HUES48 (cell line): ENCODE data around the gene GAREM1.

Source experiments
- H3K27ac ChIP-seq: one replicate; pipeline ENCODE4 v1.7.0; 2013; ENCODE audit warnings: low read depth, low read length, inconsistent platforms
- H3K27me3 ChIP-seq: 2 replicates; pipeline ENCODE4 v1.6.1; 2013; ENCODE audit warnings: mild to moderate bottlenecking, low read length; ENCODE audit not compliant: control insufficient read depth, insufficient read depth
- H3K36me3 ChIP-seq: 2 replicates; pipeline ENCODE4 v1.6.1; 2013; ENCODE audit warnings: low read length; ENCODE audit not compliant: control insufficient read depth, insufficient read depth
- H3K4me1 ChIP-seq: 2 replicates; pipeline ENCODE4 v1.6.1; 2013; ENCODE audit warnings: mild to moderate bottlenecking, low read length; ENCODE audit not compliant: control insufficient read depth, insufficient read depth
- H3K4me3 ChIP-seq: 2 replicates; pipeline ENCODE4 v1.5.1; 2013; ENCODE audit warnings: mild to moderate bottlenecking, low read depth, low read length
- H3K9ac ChIP-seq: 2 replicates; pipeline ENCODE4 v1.6.1; 2013; ENCODE audit warnings: mild to moderate bottlenecking, low read depth, low read length, moderate library complexity
- H3K9me3 ChIP-seq: 2 replicates; pipeline ENCODE4 v1.6.1; 2013; ENCODE audit warnings: low read length; ENCODE audit not compliant: control insufficient read depth, insufficient read depth

The GAREM1 gene

DNA sequence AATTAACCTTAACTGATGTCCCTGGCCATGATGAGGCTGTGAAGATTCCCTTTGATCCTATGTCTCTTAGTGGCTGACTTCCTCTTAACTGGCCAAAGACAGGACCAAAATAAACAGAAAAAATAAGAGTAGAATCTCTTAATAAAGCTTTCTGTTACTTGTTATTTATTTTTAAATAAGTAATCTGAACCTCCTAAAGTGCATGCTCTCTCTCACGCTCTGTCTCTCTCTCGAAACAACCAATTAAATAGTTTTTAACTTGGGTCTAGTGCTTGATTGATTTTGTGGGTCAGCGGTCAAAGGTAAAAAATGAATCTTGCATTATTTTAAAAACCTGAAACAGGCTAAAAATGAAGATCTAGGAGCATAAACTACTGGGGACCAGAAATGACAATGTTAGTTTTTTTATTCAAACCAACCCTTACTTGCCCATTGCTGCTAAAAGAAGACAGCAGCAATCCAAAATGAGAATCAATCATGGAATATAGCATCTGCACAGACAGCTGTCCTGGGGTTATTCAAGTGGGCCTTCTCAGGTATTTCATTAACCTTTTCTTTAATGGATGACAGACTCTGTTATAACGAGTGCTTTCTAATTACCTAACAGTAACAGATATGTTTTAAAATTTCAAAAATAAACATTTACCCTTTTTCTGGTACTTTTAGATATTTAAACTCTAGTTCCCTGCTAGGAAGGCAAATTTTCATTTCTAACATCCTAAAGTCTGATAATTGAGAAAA lies 11.2 kb downstream of the GAREM1 start:
- H3K27ac ChIP-seq, result no peak overlapping the region
- no peaks in the 10 kb centered on the region for H3K9me3 ChIP-seq
- H3K9ac ChIP-seq, result no peak overlapping the region
- no peaks in the 10 kb centered on the region for H3K36me3 ChIP-seq
- H3K27me3 ChIP-seq, result no peaks in the 10 kb centered on the region
- no peak overlapping the region for H3K4me3 ChIP-seq
- H3K4me1 ChIP-seq, result peaks cover 13% of the 10 kb centered on the region

DNA sequence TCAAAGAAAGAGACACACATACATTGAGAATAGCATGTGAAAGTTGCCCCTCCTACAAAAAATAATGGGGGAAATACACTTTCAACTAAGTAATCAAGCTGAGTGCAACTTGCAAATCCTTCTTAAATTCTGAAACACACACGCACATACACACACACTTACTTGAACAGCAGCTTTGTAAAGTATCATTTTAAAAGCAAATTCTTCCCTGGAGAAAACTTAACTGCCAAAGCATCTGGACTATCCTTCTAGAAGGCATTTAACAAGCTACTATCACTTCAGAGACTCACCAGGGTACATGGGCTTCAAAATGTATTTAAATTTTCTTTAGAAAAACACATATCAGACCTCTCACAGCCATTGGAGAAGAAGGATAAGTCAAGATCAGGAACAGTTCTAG lies 15.3 kb downstream of the GAREM1 start:
- no peak overlapping the region for H3K9ac ChIP-seq
- H3K9me3 ChIP-seq, result no peaks in the 10 kb centered on the region
- no peaks in the 10 kb centered on the region for H3K4me1 ChIP-seq
- no peak overlapping the region for H3K4me3 ChIP-seq
- no peaks in the 10 kb centered on the region for H3K36me3 ChIP-seq
- H3K27me3 ChIP-seq, result no peaks in the 10 kb centered on the region
- H3K27ac ChIP-seq, result no peak overlapping the region

GRCh38 chr18:32454593-32454992 lies 16.1 kb downstream of the GAREM1 start:
- Histone ChIP-seq H3K36me3 (no peaks in the 10 kb centered on the region), H3K9ac (no peak overlapping the region), H3K27ac (no peak overlapping the region), H3K4me3 (no peak overlapping the region), H3K4me1 (no peaks in the 10 kb centered on the region), H3K27me3 (no peaks in the 10 kb centered on the region), H3K9me3 (no peaks in the 10 kb centered on the region)

- no peaks in the 10 kb centered on the region for H3K36me3 ChIP-seq
- H3K4me3 ChIP-seq, result no peak overlapping the region
- no peak overlapping the region for H3K27ac ChIP-seq
- H3K9ac ChIP-seq, result no peak overlapping the region
- H3K4me1 ChIP-seq, result no peaks in the 10 kb centered on the region
- no peaks in the 10 kb centered on the region for H3K9me3 ChIP-seq
- H3K27me3 ChIP-seq, result no peaks in the 10 kb centered on the region
Observed at GRCh38 chr18:32450874-32451273, 19.8 kb downstream of the GAREM1 start.

- Histone ChIP-seq H3K9ac (no peak overlapping the region), H3K36me3 (no peaks in the 10 kb centered on the region), H3K27me3 (no peaks in the 10 kb centered on the region), H3K27ac (no peak overlapping the region), H3K4me3 (no peak overlapping the region), H3K4me1 (no peaks in the 10 kb centered on the region), H3K9me3 (no peaks in the 10 kb centered on the region)
Observed at GRCh38 chr18:32450026-32450691, 20.5 kb downstream of the GAREM1 start.

DNA sequence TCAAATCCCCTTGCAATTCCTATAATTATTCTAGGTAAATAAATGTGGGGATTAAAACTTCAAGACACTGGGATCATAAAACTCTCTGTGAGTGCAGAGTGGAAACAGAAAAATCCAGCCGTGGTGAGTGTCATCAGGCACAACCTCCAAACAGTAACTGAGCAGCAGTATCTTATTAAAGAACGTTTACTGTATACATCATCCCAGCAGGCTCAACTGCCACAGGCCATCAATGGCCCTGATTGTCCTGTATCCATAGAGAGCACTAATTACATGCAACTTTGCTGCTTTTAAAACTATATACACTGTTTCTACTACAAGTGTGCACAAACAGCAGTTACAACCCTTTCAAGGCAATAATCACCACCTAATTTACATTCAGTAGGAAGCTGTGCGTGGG lies 23.9 kb downstream of the GAREM1 start:
- Histone ChIP-seq H3K9me3 (no peaks in the 10 kb centered on the region), H3K27ac (no peak overlapping the region)

DNA sequence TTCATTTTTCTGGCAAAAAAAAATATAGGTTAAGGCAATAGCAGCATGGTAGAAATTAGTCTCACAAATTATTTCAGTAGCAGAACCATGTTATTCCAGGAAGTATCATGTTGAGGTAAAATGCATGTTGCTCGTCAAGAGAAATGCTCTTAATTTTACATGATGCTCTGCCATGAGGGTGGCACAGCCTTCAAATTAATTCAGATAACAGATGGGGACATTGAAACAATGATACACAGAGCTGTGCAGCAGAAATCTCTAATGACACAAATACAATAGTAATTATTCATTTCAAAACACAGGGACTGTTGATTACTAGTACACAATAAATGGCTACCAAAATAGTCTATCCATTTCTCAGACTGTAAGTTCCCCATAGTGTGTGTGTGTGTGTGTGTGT lies 24.8 kb downstream of the GAREM1 start:
- H3K36me3 ChIP-seq, result no peaks in the 10 kb centered on the region

More for the DNA sequence above, 23.9 kb downstream of the GAREM1 start:
- H3K36me3 ChIP-seq, result no peaks in the 10 kb centered on the region
- H3K4me3 ChIP-seq, result no peak overlapping the region
- no peaks in the 10 kb centered on the region for H3K27me3 ChIP-seq
- H3K9ac ChIP-seq, result no peak overlapping the region
- H3K4me1 ChIP-seq, result no peaks in the 10 kb centered on the region

DNA sequence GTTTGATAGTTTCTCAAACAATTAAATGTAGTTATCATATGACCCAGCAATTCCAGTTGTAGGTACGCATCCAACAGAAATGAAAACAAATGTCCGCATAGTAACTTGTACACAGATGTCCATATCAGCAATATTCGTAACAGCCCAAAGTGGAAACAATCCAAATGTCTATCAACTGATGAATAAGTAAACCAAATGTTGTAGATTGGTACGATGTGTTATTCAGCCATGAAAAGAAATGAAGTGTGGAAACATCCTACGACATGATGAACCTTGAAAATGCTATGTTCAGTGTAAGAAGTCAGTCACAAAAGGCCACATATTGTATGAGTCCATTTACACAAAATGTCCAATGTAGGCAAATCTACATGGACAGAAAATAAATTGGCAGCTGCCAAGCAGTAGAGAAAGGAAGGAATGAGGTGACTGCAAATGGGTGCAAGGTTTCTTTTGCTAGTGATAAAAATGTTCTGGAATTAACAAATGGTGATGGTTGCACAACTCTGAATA lies 26.9 kb downstream of the GAREM1 start:
- H3K9me3 ChIP-seq, result no peaks in the 10 kb centered on the region
- H3K4me3 ChIP-seq, result no peak overlapping the region
- no peaks in the 10 kb centered on the region for H3K27me3 ChIP-seq
- H3K36me3 ChIP-seq, result no peaks in the 10 kb centered on the region
- H3K4me1 ChIP-seq, result no peaks in the 10 kb centered on the region
- H3K9ac ChIP-seq, result no peak overlapping the region
- no peak overlapping the region for H3K27ac ChIP-seq

More for the DNA sequence above, 24.8 kb downstream of the GAREM1 start:
- H3K9ac ChIP-seq, result no peak overlapping the region
- no peak overlapping the region for H3K27ac ChIP-seq
- H3K4me3 ChIP-seq, result no peak overlapping the region
- no peaks in the 10 kb centered on the region for H3K4me1 ChIP-seq
- no peaks in the 10 kb centered on the region for H3K27me3 ChIP-seq
- no peaks in the 10 kb centered on the region for H3K9me3 ChIP-seq

DNA sequence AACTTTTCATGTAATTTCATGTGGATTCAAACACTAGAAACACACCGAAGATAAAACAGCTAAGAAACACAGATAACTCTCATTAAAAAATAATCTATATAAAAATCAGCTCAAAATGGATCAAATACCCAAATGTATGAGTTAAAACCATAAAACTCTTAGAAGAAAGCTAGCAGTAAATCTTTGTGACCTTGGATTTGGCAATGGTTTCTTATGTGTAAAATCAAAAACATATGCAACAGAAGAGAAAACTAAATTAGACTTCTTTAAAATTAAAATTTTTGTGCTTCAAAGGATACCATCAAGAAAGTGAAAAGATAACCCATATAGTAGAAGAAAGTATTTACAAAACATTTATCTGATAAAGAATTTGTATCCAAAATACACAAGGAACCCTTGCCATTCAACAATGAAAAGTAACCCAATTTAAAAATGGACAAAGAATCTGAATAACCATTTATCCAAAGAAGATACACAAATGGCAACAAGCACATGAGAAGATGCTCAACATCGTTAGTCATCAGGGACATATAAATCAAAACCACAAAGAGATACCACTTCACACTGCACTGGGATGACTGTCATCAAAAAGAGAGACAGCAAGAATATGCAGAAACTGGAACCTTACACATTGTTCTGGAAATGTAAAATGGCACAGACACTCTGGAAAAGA lies 27.5 kb downstream of the GAREM1 start:
- H3K27me3 ChIP-seq, result no peaks in the 10 kb centered on the region
- no peak overlapping the region for H3K27ac ChIP-seq
- H3K4me3 ChIP-seq, result no peak overlapping the region
- H3K36me3 ChIP-seq, result no peaks in the 10 kb centered on the region
- H3K9ac ChIP-seq, result no peak overlapping the region
- no peaks in the 10 kb centered on the region for H3K4me1 ChIP-seq
- H3K9me3 ChIP-seq, result no peaks in the 10 kb centered on the region

DNA sequence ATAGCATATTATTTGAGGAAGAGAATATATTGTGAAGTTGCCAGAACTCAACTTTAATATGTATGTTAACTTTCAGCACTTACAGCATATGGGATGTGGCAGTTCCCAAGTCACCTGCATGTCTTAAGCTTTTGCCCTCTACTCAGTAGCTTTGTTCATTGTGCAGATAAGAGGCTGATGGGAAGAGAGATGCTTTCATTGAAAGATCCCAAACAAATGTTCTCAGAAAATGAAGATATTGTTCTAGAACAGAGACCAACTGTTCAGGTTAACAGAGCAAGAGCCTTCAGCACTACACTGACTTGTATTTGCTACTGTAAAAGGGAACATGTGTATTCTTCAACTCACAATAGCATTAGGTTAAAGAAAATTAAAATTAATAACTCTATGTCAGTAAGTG lies 28.1 kb downstream of the GAREM1 start:
- Histone ChIP-seq H3K4me3 (no peak overlapping the region), H3K27me3 (no peaks in the 10 kb centered on the region), H3K9ac (no peak overlapping the region), H3K9me3 (no peaks in the 10 kb centered on the region), H3K4me1 (no peaks in the 10 kb centered on the region), H3K36me3 (no peaks in the 10 kb centered on the region), H3K27ac (no peak overlapping the region)

DNA sequence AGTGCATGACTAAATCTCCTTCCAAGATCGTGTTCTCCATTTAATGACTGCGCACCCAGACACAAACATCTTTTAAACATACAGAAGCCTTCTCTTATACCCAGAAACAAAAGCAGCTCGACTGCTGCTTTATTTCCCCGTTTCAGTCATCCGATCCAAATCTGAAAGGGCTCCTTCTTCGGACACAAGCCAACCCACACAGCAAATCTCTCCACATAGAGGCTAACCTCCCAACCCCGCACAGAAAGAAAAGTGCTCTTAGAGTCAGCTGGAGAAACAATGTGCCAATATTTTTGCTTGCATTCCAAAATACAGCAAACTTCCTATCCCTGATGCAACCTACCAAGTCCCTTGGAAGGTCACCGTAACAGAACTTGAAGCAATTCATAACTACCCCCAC lies 29.1 kb downstream of the GAREM1 start:
- Histone ChIP-seq H3K9ac (no peak overlapping the region), H3K27ac (no peak overlapping the region), H3K4me1 (no peaks in the 10 kb centered on the region)

More for the DNA sequence above, 29.1 kb downstream of the GAREM1 start:
- Histone ChIP-seq H3K4me3 (no peak overlapping the region), H3K36me3 (no peaks in the 10 kb centered on the region), H3K27me3 (no peaks in the 10 kb centered on the region), H3K9me3 (no peaks in the 10 kb centered on the region)
